ENCODE data around the gene REEP1. TPM values are rescaled to one million over a fixed set of nuclear protein-coding genes. Genes with fewer than 3 reads are reported as not detected.
A peak's percentile ranks its signal among the peaks of the same experiment; 100 is the strongest.

Gene REEP1
- total RNA-seq, 1 donor from 2014 or later, result 0.62 TPM

- TF ChIP-seq, protein P1, sequence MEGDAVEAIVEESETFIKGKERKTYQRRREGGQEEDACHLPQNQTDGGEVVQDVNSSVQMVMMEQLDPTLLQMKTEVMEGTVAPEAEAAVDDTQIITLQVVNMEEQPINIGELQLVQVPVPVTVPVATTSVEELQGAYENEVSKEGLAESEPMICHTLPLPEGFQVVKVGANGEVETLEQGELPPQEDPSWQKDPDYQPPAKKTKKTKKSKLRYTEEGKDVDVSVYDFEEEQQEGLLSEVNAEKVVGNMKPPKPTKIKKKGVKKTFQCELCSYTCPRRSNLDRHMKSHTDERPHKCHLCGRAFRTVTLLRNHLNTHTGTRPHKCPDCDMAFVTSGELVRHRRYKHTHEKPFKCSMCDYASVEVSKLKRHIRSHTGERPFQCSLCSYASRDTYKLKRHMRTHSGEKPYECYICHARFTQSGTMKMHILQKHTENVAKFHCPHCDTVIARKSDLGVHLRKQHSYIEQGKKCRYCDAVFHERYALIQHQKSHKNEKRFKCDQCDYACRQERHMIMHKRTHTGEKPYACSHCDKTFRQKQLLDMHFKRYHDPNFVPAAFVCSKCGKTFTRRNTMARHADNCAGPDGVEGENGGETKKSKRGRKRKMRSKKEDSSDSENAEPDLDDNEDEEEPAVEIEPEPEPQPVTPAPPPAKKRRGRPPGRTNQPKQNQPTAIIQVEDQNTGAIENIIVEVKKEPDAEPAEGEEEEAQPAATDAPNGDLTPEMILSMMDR (IDR thresholded peaks at IDR 0.05; ENCODE audit: unreplicated experiment), result no peak
- Mint-ChIP-seq H3K27me3 (ENCODE audit: unreplicated experiment) (peaks cover 3% of the 10 kb centered on the region), H3K36me3 (ENCODE audit: low read depth, unreplicated experiment) (peaks cover 3% of the 10 kb centered on the region), H3K27ac (ENCODE audit: unreplicated experiment) (no peak overlapping the region), H3K4me1 (ENCODE audit: unreplicated experiment) (peaks cover 35% of the 10 kb centered on the region), H3K9me3 (ENCODE audit: unreplicated experiment) (no peaks in the 10 kb centered on the region), H3K4me3 (ENCODE audit: unreplicated experiment) (no peak overlapping the region)
- no peak for DNase-seq (ENCODE audit: low spot score)
Observed at GRCh38 chr2:86189782-86190416, 147.5 kb downstream of the REEP1 start.

DNA sequence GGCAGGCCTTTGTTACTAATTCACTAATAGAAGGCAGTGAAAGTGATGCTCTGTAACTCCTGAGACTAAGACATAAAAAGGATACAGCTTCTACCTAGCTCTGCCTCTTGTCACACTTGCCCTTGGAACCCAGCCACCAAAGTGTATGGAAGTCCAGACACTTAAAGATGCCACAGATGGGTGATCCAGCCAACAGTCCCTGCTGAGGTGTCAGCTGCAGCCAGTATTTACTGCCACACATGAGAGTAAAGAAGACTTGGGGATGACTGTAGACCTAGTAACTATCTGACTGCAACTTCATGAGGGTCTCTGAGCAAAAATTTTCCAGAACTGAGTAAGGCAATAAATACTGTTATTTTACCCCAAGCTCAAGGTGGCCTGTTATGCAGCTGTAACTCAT, 151.0 kb downstream of the REEP1 start:
- Mint-ChIP-seq H3K36me3 (ENCODE audit: low read depth, unreplicated experiment) (peaks cover 3% of the 10 kb centered on the region), H3K27ac (ENCODE audit: unreplicated experiment) (no peak overlapping the region), H3K9me3 (ENCODE audit: unreplicated experiment) (no peaks in the 10 kb centered on the region), H3K27me3 (ENCODE audit: unreplicated experiment) (peaks cover 3% of the 10 kb centered on the region), H3K4me3 (ENCODE audit: unreplicated experiment) (no peak overlapping the region), H3K4me1 (ENCODE audit: unreplicated experiment) (peaks cover 20% of the 10 kb centered on the region)
- DNase-seq (ENCODE audit: low spot score), result no peak
- TF ChIP-seq, protein P1 (IDR thresholded peaks at IDR 0.05; ENCODE audit: unreplicated experiment), result no peak

- Mint-ChIP-seq H3K9me3 (ENCODE audit: unreplicated experiment) (no peaks in the 10 kb centered on the region), H3K36me3 (ENCODE audit: low read depth, unreplicated experiment) (peaks cover 3% of the 10 kb centered on the region), H3K27ac (ENCODE audit: unreplicated experiment) (peak overlapping the region; percentile 77), H3K4me3 (ENCODE audit: unreplicated experiment) (peak overlapping the region; percentile 15), H3K27me3 (ENCODE audit: unreplicated experiment) (peaks cover under 1% of the 10 kb centered on the region), H3K4me1 (ENCODE audit: unreplicated experiment) (peaks cover 20% of the 10 kb centered on the region)
- TF ChIP-seq, protein P1 (IDR thresholded peaks at IDR 0.05; ENCODE audit: unreplicated experiment), result no peak
- DNase-seq (ENCODE audit: low spot score), result no peak
Observed at GRCh38 chr2:86185517-86186212, 151.8 kb downstream of the REEP1 start.

- no peak overlapping the region for H3K27ac Mint-ChIP-seq (ENCODE audit: unreplicated experiment)
- H3K27me3 Mint-ChIP-seq (ENCODE audit: unreplicated experiment), result no peaks in the 10 kb centered on the region
- no peaks in the 10 kb centered on the region for H3K4me1 Mint-ChIP-seq (ENCODE audit: unreplicated experiment)
- H3K4me3 Mint-ChIP-seq (ENCODE audit: unreplicated experiment), result no peak overlapping the region
- TF ChIP-seq, protein P1 (IDR thresholded peaks at IDR 0.05; ENCODE audit: unreplicated experiment), result no peak
- no peaks in the 10 kb centered on the region for H3K9me3 Mint-ChIP-seq (ENCODE audit: unreplicated experiment)
- H3K36me3 Mint-ChIP-seq (ENCODE audit: low read depth, unreplicated experiment), result peaks cover 17% of the 10 kb centered on the region
- DNase-seq (ENCODE audit: low spot score), result no peak
Observed at GRCh38 chr2:86176597-86176996, 160.8 kb downstream of the REEP1 start.

- no peaks in the 10 kb centered on the region for H3K4me1 Mint-ChIP-seq (ENCODE audit: unreplicated experiment)
Observed at GRCh38 chr2:86175828-86176227, 161.6 kb downstream of the REEP1 start.

More at GRCh38 chr2:86175828-86176227, 161.6 kb downstream of the REEP1 start:
- H3K4me3 Mint-ChIP-seq (ENCODE audit: unreplicated experiment), result no peak overlapping the region
- no peaks in the 10 kb centered on the region for H3K9me3 Mint-ChIP-seq (ENCODE audit: unreplicated experiment)
- H3K27ac Mint-ChIP-seq (ENCODE audit: unreplicated experiment), result no peak overlapping the region
- no peaks in the 10 kb centered on the region for H3K27me3 Mint-ChIP-seq (ENCODE audit: unreplicated experiment)
- DNase-seq (ENCODE audit: low spot score), result no peak
- TF ChIP-seq, protein P1 (IDR thresholded peaks at IDR 0.05; ENCODE audit: unreplicated experiment), result no peak
- H3K36me3 Mint-ChIP-seq (ENCODE audit: low read depth, unreplicated experiment), result peaks cover 17% of the 10 kb centered on the region

All from endothelial cell (in vitro differentiated cells).